ENCODE results near the gene TRAFD1.

TRAFD1 gene

GRCh38 chr12:112172556-112173324, 47.4 kb downstream of the TRAFD1 start:
- H3K9me3 Mint-ChIP-seq: no peaks in the 10 kb centered on the region
- H3K4me3 Mint-ChIP-seq: no peak overlapping the region
- peaks cover 9% of the 10 kb centered on the region for H3K4me1 Mint-ChIP-seq
- no peak overlapping the region for H3K27ac Mint-ChIP-seq
- ATAC-seq (no peak), DNase-seq (ENCODE audit: low spot score in 2 of 2) (no peak)
- H3K36me3 Mint-ChIP-seq: peaks cover 41% of the 10 kb centered on the region

GRCh38 chr12:112175361-112176155, 50.2 kb downstream of the TRAFD1 start:
- Mint-ChIP-seq H3K4me3 (no peak overlapping the region), H3K36me3 (peaks cover 55% of the 10 kb centered on the region), H3K4me1 (peaks cover under 1% of the 10 kb centered on the region), H3K9me3 (no peaks in the 10 kb centered on the region), H3K27ac (peak overlapping the region; percentile 17)
- ATAC-seq (no peak), DNase-seq (ENCODE audit: low spot score in 2 of 2) (no peak)

- ATAC-seq (no peak), DNase-seq (ENCODE audit: low spot score in 2 of 2) (no peak)
- no peaks in the 10 kb centered on the region for H3K4me1 Mint-ChIP-seq
- no peak overlapping the region for H3K4me3 Mint-ChIP-seq
- H3K9me3 Mint-ChIP-seq: no peaks in the 10 kb centered on the region
- H3K36me3 Mint-ChIP-seq: peaks cover 62% of the 10 kb centered on the region
- peak overlapping the region; percentile 17 for H3K27ac Mint-ChIP-seq
Measured at GRCh38 chr12:112176321-112177010, 51.1 kb downstream of the TRAFD1 start.

GRCh38 chr12:112178796-112179195, 53.4 kb downstream of the TRAFD1 start:
- Mint-ChIP-seq H3K36me3 (peaks cover 77% of the 10 kb centered on the region), H3K4me1 (peaks cover 10% of the 10 kb centered on the region), H3K27ac (no peak overlapping the region), H3K4me3 (no peak overlapping the region), H3K9me3 (no peaks in the 10 kb centered on the region)
- ATAC-seq: no peak
- DNase-seq (ENCODE audit: low spot score in 2 of 2): no peak

- peaks cover 80% of the 10 kb centered on the region for H3K36me3 Mint-ChIP-seq
Measured at GRCh38 chr12:112179341-112179740, 54.0 kb downstream of the TRAFD1 start.

GRCh38 chr12:112179916-112180315, 54.6 kb downstream of the TRAFD1 start:
- DNase-seq (ENCODE audit: low spot score in 2 of 2) (no peak), ATAC-seq (no peak)
- peaks cover 74% of the 10 kb centered on the region for H3K36me3 Mint-ChIP-seq
- no peaks in the 10 kb centered on the region for H3K9me3 Mint-ChIP-seq
- no peak overlapping the region for H3K27ac Mint-ChIP-seq
- H3K4me3 Mint-ChIP-seq: no peak overlapping the region
- peaks cover 12% of the 10 kb centered on the region for H3K4me1 Mint-ChIP-seq

More at GRCh38 chr12:112179341-112179740, 54.0 kb downstream of the TRAFD1 start:
- no peak for DNase-seq (ENCODE audit: low spot score in 2 of 2)
- ATAC-seq: no peak
- Mint-ChIP-seq H3K27ac (no peak overlapping the region), H3K4me1 (peaks cover 12% of the 10 kb centered on the region), H3K9me3 (no peaks in the 10 kb centered on the region), H3K4me3 (no peak overlapping the region)

GRCh38 chr12:112180422-112180821, 55.1 kb downstream of the TRAFD1 start:
- ATAC-seq: no peak
- Mint-ChIP-seq H3K27ac (no peak overlapping the region), H3K9me3 (no peaks in the 10 kb centered on the region), H3K36me3 (peaks cover 69% of the 10 kb centered on the region), H3K4me1 (peaks cover 12% of the 10 kb centered on the region), H3K4me3 (no peak overlapping the region)
- no peak for DNase-seq (ENCODE audit: low spot score in 2 of 2)

GRCh38 chr12:112182499-112182898, 57.1 kb downstream of the TRAFD1 start:
- Mint-ChIP-seq H3K4me1 (peaks cover 12% of the 10 kb centered on the region), H3K36me3 (peaks cover 67% of the 10 kb centered on the region), H3K4me3 (no peak overlapping the region), H3K9me3 (no peaks in the 10 kb centered on the region), H3K27ac (no peak overlapping the region)
- DNase-seq (ENCODE audit: low spot score in 2 of 2) (no peak), ATAC-seq (no peak)

- Mint-ChIP-seq H3K27ac (no peak overlapping the region), H3K9me3 (no peaks in the 10 kb centered on the region), H3K36me3 (peaks cover 61% of the 10 kb centered on the region), H3K4me3 (no peak overlapping the region), H3K4me1 (peaks cover 12% of the 10 kb centered on the region)
- DNase-seq (ENCODE audit: low spot score in 2 of 2): peak in 1 of 2 donors; percentile 65
- ATAC-seq: peak; percentile 93
Measured at GRCh38 chr12:112183141-112184021, 58.0 kb downstream of the TRAFD1 start.

GRCh38 chr12:112184056-112184887, 58.9 kb downstream of the TRAFD1 start:
- no peak overlapping the region for H3K4me3 Mint-ChIP-seq
- no peak for DNase-seq (ENCODE audit: low spot score in 2 of 2)
- H3K27ac Mint-ChIP-seq: no peak overlapping the region
- H3K4me1 Mint-ChIP-seq: peaks cover 12% of the 10 kb centered on the region
- no peak for ATAC-seq
- peaks cover 60% of the 10 kb centered on the region for H3K36me3 Mint-ChIP-seq
- no peaks in the 10 kb centered on the region for H3K9me3 Mint-ChIP-seq

- no peaks in the 10 kb centered on the region for H3K9me3 Mint-ChIP-seq
- ATAC-seq (no peak), DNase-seq (ENCODE audit: low spot score in 2 of 2) (no peak)
- no peak overlapping the region for H3K4me3 Mint-ChIP-seq
- H3K36me3 Mint-ChIP-seq: peaks cover 63% of the 10 kb centered on the region
- H3K4me1 Mint-ChIP-seq: peaks cover 12% of the 10 kb centered on the region
- H3K27ac Mint-ChIP-seq: no peak overlapping the region
Measured at GRCh38 chr12:112185093-112185923, 59.9 kb downstream of the TRAFD1 start.

- Mint-ChIP-seq H3K36me3 (peaks cover 61% of the 10 kb centered on the region), H3K27ac (no peak overlapping the region), H3K4me1 (peaks cover 7% of the 10 kb centered on the region)
Measured at GRCh38 chr12:112188130-112188830, 62.9 kb downstream of the TRAFD1 start.

More at GRCh38 chr12:112188130-112188830, 62.9 kb downstream of the TRAFD1 start:
- H3K4me3 Mint-ChIP-seq: no peak overlapping the region
- no peak for ATAC-seq
- DNase-seq (ENCODE audit: low spot score in 2 of 2): no peak
- no peaks in the 10 kb centered on the region for H3K9me3 Mint-ChIP-seq

All from stimulated activated effector memory CD8-positive, alpha-beta T cell treated with anti-CD3 and anti-CD28 coated beads, Interleukin-12 subunit alpha, Interleukin-12 subunit beta, amount 100 ng/mL, for 72 hours (primary cell).